GM21381 (cell line): ENCODE results near the gene AFDN.

ENCODE experiments used
- ATAC-seq: cut with Tn5 transposase; IDR thresholded peaks from one replicate; pipeline ENCODE4 v1.9.1; 2021; ENCODE audit warnings: mild to moderate bottlenecking, moderate library complexity; ENCODE audit not compliant: unreplicated experiment

The AFDN gene

DNA sequence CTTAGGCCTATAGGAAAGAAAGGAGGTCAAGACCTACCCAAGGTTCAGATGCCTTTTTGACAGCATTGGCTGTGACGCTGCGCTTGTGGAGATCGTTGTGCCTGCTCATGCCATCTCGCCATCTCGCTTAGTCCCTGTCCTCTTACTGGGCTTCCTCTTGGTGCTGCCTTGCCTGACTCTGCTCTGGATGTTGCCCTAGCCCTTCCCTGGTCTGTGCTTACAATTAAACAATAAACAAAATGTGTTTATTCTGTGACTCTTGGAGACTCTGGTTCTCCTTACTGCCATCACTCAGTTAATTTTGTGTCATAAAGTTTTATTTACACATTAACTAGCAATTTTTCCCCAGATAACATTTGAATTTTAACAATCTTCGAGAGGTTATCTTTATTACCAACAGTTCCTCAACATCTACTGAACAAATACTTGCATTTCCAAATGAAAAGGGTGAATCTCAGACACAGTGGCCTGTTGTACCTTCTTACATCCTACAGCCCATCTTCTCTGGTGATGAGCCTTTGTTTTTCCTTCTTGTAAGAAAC lies 11.6 kb downstream of the AFDN start:
- ATAC-seq = no peak

DNA sequence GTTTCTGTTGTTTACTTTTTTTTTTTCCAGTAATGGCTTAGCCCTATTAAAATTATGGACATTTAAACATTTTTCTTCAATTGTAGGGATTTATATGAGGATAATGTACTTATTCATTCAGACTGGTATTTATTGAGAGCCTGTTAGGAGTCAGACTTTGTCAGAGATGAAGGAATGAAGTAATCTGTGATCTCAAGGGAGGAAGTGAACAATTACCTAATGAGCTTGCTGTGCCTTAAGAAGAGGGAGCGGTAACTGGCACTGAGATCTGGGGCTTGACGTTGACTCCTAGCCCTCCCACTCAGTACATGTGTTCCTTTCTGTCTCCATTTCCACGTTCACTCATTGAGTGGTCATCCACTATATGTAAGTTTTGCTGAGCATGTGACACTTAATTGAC lies 12.6 kb downstream of the AFDN start:
- ATAC-seq = no peak

DNA sequence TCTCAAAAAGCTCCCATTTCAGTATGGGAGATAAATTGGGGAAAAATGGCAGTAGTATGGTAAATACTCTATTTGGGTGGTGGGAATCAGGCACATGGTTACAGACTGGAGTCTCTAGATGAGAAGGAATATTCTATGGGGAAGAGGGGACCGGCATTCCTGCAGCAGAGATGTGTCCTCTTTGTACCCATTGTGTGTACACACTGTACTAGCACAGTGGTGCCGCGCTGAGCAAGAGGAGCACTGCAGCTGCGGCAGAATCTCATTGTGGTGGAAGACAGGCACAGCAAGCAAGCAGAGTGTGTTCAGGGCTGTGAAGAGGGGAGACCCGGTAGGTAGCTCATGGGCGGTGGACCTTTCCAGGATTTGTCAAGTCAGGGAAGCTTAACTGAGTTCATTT lies 13.0 kb downstream of the AFDN start:
- no peak for ATAC-seq

DNA sequence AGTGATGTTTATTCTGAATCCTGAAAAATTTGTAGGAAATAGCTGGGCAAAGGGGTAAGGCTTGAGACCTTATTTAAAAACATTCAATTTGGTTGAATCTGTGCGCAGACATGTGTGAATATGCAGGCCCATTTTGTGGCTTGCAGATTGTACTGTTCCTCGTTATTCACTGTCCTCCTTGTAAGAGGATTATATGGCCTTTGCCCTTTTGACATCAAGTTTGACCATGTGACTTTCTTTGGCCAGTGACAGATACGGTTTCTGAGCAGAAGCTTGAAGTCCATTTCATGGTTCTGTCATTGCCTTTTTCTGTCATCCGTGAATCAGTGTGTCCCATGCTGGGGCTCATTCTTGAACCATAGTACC lies 13.4 kb downstream of the AFDN start:
- no peak for ATAC-seq

DNA sequence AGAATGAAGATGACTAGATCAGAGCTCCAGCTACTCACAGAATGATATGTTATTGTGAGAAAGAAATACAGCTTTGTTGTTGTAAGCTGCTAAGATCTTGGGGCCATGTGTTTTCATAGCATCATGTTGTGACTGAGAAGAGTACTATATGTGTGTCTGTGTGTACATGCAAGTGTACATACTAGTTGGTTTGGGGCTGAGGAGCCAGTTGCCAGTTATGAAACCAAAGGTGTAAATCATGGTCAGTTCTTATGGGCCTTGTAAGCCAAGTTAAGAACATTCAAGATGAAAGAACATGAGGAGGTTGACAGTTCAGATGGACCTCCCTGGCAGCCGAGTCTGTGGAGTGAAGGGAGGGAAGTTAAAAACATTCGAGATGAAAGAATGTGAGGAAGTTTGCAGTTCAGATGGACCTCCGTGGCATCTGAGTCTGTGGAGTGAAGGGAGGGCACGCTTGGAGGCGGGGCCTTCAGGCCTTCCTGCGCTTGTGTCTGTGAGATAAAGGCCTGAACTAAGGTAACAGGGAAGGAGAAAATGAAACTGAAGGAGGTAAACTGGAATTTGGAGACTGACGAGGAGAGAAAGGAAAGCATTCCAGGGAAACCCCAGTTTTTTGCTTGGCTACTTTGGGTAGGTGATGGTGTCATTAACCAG lies 13.9 kb downstream of the AFDN start:
- no peak for ATAC-seq

DNA sequence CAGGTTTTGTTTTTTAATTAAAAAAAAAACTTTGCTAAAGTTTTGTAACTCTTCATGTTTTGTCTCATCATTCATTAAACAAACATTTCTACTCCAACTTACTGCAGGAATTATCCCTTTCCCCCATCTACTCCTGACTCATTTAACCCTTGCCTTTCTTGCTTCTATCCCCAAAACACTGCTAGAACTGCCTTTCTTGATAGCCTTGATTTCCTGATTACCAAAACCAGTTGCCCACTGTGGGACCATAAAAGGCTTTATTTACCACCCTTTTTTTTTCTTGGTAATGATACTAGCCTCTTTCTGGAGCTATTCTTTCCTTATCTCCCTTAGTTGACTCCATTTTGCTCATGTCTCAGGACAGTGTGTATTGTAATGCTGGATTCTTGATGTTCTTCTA lies 15.3 kb downstream of the AFDN start:
- no peak for ATAC-seq

DNA sequence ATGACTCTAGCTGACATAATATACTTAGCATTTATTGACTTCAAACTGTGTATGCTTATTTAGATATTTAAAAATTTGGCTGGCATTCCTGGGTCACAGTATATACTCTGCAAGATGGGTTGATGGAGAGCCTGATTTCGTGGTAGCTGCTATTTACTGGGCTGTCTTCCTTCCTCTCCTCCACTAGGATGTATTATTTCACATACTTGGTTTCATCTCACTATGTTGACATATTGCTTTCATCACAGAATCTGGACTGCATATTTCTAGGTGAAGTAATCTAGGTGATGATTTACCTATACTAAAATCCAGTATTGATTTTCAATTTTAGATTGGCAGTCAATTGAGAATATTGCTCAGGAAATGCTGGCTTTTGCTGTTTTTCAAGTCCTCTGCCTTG lies 15.7 kb downstream of the AFDN start:
- ATAC-seq = no peak

DNA sequence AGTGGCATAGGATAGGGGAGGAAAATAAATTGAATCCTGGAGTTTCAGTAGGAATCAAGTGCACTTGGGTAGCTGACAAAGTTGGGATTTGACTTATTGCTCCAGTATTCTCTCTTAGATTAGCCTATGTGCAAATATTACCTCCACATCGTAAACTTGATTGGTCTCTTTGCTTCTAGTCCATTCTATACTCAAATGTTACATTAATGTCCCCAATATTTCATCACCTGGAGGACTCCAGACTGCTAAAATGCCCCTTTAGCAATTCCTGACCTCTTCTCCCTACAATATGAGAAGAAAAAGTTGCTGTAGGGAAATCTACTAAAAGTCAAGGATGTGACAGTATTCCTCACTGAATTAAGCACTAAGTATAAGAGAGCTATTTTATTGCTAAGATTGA lies 16.3 kb downstream of the AFDN start:
- ATAC-seq = no peak

DNA sequence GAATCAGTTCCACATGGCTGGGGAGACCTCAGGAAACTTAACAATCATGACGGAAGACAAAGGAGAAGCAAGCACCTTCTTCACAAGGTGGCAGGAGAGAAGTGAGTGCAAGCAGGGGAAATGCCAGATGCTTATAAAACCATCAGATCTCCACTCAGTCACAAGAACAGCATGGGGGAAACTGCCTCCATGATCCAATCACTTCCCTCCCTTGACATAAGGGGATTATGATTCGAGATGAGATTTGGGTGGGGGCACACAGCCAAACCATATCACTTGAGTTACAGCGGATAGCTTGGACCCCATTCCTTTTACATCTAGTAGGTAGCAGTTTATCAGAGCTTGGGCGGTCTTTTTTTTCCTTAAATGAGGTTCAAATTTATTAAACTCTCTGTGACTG lies 19.1 kb downstream of the AFDN start:
- no peak for ATAC-seq

DNA sequence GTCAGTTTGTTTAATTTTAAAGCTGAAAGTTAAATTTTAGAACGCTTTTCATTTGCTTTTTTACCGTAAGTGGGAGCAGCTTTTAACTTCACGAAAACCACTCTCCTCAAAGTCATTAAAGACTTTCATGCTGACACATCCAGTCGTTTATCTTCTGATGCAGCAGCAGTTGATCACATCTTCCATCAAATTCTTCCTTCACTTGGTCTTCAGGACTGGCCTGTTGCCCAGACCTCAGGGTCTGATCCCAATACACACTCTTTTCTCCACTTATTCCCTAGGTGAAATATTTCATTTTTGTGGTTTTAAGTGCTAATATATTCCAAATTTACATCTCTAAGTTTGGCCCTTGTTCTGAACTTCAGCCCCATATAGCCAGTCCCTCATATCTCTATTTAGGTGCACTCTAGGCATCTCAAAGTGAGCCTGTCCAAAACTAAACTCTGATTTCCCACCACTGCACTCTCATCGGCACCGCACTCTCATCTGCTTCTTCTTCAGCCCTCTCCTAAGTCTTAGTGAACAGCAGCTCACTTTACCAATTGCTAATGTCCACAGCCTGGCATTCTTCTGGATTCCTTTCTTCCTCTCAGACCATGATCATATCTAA lies 20.4 kb downstream of the AFDN start:
- ATAC-seq = no peak

DNA sequence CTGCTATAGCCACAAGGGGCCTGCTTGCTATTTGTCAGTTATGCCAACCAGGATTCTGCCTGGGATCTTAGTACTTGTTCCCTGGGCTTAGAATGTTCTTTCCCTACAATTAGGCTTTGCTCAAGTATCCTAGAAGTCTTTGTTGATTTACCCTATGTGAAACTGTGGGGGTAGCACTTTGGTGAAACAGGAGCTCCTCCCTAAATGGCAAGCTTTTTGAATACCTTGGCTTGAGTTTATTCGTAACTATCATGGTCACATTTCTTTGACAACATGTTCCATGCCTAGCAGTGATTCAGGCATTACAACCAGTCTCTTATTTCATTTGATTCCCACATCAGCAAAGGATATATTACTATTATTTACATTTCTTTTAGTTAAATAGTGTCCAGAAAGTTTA lies 21.2 kb downstream of the AFDN start:
- no peak for ATAC-seq

DNA sequence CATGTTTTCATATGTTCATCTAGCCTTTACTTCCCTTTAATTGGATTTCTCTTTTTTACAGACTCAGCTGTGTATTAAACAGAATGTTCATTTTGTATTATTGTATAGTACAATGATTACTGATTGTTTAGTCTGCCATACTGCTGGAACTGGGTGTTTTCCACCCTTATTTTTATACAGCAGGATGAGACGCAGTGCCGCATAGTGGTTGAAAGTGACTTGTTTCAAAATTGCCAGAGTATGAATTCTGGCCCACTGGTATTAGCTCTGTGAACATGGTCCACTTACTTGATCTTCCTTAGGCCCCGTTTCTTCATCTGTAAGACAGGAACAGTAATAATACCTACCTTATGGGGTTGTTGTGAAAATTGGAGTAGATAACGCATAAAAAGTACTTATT lies 22.1 kb downstream of the AFDN start:
- no peak for ATAC-seq

DNA sequence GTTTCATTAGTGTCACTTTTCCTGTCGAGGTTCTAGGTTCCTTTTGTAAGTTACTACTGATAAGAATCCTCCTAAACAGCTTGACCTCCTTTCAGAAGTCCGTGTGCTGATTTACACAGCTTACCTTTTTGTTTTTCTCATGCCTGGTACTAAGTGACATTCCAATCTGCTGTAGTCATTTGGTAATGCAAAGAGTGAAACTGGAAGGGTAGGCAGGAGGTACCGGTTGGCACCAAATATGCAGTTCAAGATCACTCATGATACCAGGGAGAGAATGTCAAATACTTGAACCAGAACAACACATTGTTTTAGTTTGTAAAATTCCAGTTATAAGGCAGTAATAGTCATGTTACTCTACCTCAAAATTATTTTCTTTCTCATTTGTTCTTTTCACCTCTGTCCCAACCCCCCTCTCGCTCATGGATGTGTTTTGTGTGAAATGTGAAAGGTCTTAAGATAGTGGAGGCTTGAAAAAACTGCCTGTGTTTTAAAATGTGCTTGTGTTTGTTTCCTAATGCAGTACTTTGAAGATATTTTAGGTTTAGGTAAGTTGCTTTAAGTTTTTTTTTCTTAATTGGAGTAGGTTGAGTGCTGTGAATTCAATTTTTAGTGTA lies 23.2 kb downstream of the AFDN start:
- no peak for ATAC-seq

DNA sequence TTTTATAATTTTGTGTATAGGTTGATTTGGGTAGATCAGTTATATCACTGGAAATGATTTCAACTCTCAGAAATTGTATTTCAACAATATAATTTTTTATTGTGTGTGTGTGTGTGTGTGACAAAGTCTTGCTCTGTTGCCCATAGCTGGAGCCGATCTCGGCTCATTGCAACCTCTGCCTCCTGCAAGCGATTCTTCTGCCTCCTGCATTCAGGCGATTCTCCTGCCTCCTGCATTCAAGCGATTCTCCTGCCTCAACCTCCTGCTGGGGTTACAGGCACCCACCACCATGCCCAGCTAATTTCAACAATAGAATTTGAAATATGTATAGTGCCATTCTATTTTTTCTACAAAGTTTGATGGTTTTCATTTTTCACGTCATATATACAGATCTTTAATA lies 24.1 kb downstream of the AFDN start:
- ATAC-seq = no peak

DNA sequence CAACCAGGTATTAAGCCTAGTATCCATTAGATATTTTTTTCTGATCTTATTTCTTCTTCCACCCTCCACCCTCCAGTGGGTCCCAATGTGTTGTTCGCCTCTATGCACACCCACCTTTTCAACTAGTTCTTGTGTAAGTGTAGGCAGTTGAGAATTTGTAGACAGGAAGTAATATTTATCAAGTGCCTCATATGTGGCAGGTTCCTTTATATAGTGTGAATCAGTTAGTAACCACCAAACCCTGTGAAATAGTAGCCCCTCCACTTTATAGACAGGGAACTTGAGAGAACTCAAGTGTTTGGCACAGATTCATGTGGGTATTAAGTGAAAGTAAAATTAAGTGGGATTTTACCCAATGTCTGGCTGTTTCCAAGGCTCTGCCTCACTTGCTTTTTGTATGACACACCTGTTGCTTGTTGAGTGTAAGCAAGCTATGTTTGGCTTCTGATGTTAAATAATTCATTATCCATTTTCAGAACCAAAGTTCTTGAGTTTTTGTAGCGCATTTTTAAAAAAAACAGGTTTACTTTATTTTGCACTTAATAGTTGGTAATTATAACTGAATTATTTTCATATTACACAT lies 24.8 kb downstream of the AFDN start:
- ATAC-seq = no peak

DNA sequence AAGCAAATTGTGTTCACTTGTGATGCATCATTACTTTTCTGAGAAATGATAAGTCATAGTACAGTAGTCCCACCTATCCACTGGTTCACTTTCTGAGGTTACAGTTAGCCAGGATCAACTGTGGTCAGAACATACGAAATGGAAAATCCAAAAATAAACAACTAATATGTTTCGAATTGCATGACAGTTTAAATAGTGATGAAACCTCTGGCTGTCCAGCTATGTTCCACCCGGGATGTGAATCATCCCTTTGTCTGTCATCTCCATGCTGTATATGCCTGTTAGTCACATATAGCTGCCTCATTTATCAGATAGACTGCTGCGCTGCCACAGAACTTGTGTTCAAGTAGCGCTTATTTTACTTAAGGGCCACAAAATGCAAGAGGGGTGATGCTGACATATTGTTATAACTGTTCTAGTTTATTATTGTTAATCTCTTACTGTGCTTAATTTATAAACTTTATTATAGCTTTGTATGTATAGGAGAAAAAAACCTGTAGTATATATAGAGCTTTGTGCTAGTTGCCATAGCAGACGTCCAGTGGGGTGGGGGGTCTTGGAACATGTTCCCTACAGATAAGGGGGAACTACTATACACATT lies 29.2 kb downstream of the AFDN start:
- ATAC-seq = no peak

DNA sequence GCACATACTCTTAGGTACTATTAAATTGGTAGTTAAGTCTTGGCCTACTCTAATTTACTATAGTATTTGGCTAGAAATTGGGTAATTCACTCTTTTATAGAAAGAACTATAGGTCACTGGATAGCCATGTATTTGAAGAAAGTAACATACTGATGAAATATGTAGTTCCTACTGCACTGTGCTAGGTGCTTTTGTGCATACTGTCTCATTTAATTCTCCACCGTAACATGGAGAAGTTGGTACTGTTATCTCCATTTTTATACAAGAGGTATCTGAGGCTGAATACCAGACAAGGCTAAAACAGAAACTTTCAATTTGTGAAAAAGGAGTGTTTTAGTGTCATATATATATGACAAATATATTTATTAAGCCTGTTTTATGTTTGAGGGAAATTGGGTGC lies 29.8 kb downstream of the AFDN start:
- ATAC-seq = no peak

DNA sequence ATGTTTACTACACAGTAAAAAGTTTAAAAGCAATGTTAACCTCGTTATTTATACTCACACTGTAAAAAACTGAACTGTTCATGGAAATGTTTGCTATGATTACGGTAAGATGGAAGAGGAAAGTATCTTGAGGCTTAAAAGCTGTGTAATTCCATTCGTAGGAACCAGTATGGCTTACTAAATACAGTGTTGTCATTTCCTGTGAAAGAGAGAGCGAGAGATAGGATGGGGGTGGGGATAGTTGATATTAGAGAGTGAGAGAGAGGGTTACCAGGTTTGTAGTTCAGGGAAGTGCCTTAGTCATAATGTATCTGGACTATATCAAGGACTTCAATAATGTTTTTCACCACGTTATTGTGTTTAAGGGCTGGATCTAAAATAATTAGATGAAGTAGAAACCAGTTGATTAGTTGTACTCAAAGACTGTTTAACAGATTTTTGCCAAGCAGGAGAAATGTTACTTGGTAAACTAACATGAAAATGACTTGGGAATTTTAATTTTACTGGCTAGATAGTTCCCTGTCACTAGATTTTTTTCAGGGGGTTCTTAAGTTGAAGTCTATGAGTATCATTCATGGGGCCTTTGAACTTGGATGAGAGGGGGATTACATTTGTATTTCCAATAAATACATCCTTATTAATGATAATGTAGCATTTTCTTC lies 30.4 kb downstream of the AFDN start:
- ATAC-seq = no peak

DNA sequence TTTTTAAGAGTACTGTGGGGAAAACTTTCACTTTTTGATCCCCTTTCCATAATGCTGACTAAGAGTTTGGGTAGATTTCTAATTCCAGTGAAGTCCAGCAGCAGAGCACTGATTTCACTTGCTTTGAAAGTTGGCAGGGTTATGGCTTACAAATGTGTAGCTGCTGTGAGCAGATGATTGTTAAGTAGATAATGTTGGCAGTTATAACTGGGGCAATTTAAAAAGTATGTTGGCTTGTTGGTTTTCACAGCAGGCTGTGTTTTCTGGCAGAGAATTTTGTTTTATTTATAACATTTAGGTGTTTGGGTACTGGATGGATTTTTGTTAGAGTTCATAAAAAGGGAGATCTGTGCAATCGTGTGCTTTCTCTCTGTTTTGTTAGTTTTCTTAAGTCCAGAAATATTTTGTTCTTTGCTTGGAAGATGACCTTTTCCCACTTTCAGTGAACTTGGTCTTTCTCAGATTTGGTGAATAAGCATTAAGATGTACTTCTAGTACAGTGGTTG lies 31.4 kb downstream of the AFDN start:
- no peak for ATAC-seq

DNA sequence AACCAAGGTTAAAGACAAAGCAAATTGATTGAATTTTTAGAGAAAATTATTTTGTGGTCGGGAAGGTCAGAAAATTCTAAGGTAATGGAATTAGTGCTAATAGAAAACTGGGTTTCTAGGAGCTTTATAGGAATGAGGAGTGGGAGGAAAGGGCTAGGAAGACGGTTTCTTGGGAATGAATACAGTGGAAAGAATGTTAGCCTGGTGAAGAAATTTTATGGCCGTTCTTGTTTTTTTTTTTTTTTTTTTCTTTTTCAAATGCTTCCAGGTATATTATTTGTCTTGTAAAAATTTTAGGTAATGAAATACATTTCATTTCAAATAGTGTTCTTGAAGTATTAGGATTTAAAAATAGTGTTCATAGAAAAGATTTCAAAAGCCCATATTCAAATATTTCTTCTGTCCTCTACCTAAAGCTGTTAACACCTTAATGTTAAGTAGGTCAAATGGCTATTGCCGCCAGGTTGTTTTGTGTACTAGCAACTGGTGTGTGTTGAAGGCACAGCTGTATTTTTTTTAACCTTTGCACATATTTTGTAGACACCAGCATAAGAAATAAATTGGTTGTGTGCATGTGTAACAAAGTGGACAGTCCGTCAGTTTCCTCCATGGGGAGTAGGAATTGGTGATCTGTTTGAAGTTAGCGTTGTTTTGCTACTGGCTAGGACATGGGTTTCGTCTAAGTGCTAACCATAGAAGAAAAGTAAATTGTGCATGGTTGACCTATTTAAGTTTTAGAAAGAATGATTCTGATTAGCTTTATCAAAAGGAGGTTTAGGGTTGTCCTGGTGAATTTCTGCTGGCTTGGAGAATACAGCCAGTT lies 32.3 kb downstream of the AFDN start:
- no peak for ATAC-seq
